ENCODE data around the gene STK26. TPM values are rescaled to one million over a fixed set of nuclear protein-coding genes. Genes with fewer than 3 reads are reported as not detected.

STK26 gene
- total and polyA plus RNA-seq, 12 donors = 0.72 to 25.7 (median 1.4) TPM

GRCh38 chrX:132115792-132116191, 92.7 kb downstream of the STK26 start:
- 52 to 72% (median 70%) methylated on average over 5 of the region's 5 CpGs for WGBS, 4 donors
- Histone ChIP-seq H3K27me3 (peaks cover 6% of the 10 kb centered on the region), H3K4me1 (replicated peaks in 1 of 2) (no peaks in the 10 kb centered on the region), H3K36me3 (replicated peaks in 1 of 2) (no peaks in the 10 kb centered on the region), H3K9me3 (replicated peaks in 1 of 3) (no peaks in the 10 kb centered on the region), H3K27ac (no peak overlapping the region), H3K4me3 (no peak overlapping the region)
- TF ChIP-seq POLR2A (IDR thresholded peaks at IDR 0.05) = no peak
- TF ChIP-seq CTCF (IDR thresholded peaks at IDR 0.05) = no peak
- intact Hi-C loops (cut with DNase I) = no loop called here
- DNase-seq = no peak

GRCh38 chrX:132118358-132118757, 95.3 kb downstream of the STK26 start:
- intact Hi-C loops (cut with DNase I) = no loop called here
- TF ChIP-seq POLR2A (IDR thresholded peaks at IDR 0.05) = no peak
- no peak for TF ChIP-seq CTCF (IDR thresholded peaks at IDR 0.05)
- no peak overlapping the region for H3K4me3 ChIP-seq
- DNase-seq = no peak
- no peak overlapping the region for H3K27ac ChIP-seq
- H3K27me3 ChIP-seq = no peaks in the 10 kb centered on the region
- whole genome bisulfite sequencing, 4 donors = 85 to 97% (median 95%) methylated on average over 3 to 4 of the region's 4 CpGs
- no peaks in the 10 kb centered on the region for H3K4me1 ChIP-seq (replicated peaks in 1 of 2)
- no peaks in the 10 kb centered on the region for H3K9me3 ChIP-seq (replicated peaks in 1 of 3)
- H3K36me3 ChIP-seq (replicated peaks in 1 of 2) = no peaks in the 10 kb centered on the region

GRCh38 chrX:132119283-132119682, 96.2 kb downstream of the STK26 start:
- WGBS, 4 donors = 59 to 84% (median 73%) methylated on average over 3 of the region's 3 CpGs
- no peak for DNase-seq
- Histone ChIP-seq H3K4me1 (replicated peaks in 1 of 2) (no peaks in the 10 kb centered on the region), H3K27me3 (no peaks in the 10 kb centered on the region), H3K9me3 (replicated peaks in 1 of 3) (no peaks in the 10 kb centered on the region), H3K36me3 (replicated peaks in 1 of 2) (no peaks in the 10 kb centered on the region), H3K4me3 (no peak overlapping the region), H3K27ac (no peak overlapping the region)
- intact Hi-C loops (cut with DNase I) = no loop called here
- TF ChIP-seq CTCF (IDR thresholded peaks at IDR 0.05) = no peak
- TF ChIP-seq POLR2A (IDR thresholded peaks at IDR 0.05) = no peak

- Histone ChIP-seq H3K9me3 (replicated peaks in 1 of 3) (no peaks in the 10 kb centered on the region), H3K36me3 (replicated peaks in 1 of 2) (no peaks in the 10 kb centered on the region), H3K27me3 (peaks cover 4% of the 10 kb centered on the region), H3K4me1 (replicated peaks in 1 of 2) (no peaks in the 10 kb centered on the region), H3K4me3 (no peak overlapping the region), H3K27ac (no peak overlapping the region)
- WGBS, 4 donors = 62 to 90% (median 80%) methylated on average over 4 to 12 of the region's 12 CpGs
- intact Hi-C loops (cut with DNase I) = no loop called here
- DNase-seq = no peak
- TF ChIP-seq POLR2A (IDR thresholded peaks at IDR 0.05) (no peak), CTCF (IDR thresholded peaks at IDR 0.05) (no peak)
Observed at GRCh38 chrX:132119821-132120515, 96.9 kb downstream of the STK26 start.

Data from adrenal gland (tissue), 12 donors.